AG09309 (cell line): Measurements from ENCODE around the gene LRP1B.

Source experiments
- DNase-seq: peaks from one replicate; pipeline ENCODE4 v3.0.0-alpha.2; 2010; ENCODE audit warnings: low read depth
- H3K4me3 ChIP-seq: 2 replicates; pipeline ENCODE4 v1.5.1; 2011; ENCODE audit warnings: mild to moderate bottlenecking, low read depth, low read length, moderate library complexity; ENCODE audit not compliant: control insufficient read depth
- CTCF ChIP-seq: IDR thresholded peaks from 2 replicates; pipeline ENCODE4 v1.5.1; 2011; ENCODE audit warnings: mild to moderate bottlenecking, low read depth, low read length, inconsistent platforms; ENCODE audit not compliant: insufficient read depth, control insufficient read depth; ENCODE audit errors: missing control alignments

The LRP1B gene

GRCh38 chr2:141699573-141699972, 431.2 kb downstream of the LRP1B start:
- no peak for DNase-seq
- no peak overlapping the region for H3K4me3 ChIP-seq
- no peak for TF ChIP-seq CTCF

GRCh38 chr2:141698500-141698899, 432.3 kb downstream of the LRP1B start:
- no peak for TF ChIP-seq CTCF
- no peak for DNase-seq
- no peak overlapping the region for H3K4me3 ChIP-seq

- H3K4me3 ChIP-seq: no peak overlapping the region
- TF ChIP-seq CTCF: no peak
Observed at GRCh38 chr2:141697035-141697434, 433.8 kb downstream of the LRP1B start.

GRCh38 chr2:141694180-141694579, 436.6 kb downstream of the LRP1B start:
- no peak overlapping the region for H3K4me3 ChIP-seq
- TF ChIP-seq CTCF: no peak
- no peak for DNase-seq

More at GRCh38 chr2:141697035-141697434, 433.8 kb downstream of the LRP1B start:
- no peak for DNase-seq

GRCh38 chr2:141692829-141693228, 438.0 kb downstream of the LRP1B start:
- no peak for TF ChIP-seq CTCF
- no peak for DNase-seq
- no peak overlapping the region for H3K4me3 ChIP-seq

GRCh38 chr2:141676139-141676538, 454.7 kb downstream of the LRP1B start:
- no peak for DNase-seq
- TF ChIP-seq CTCF: no peak

GRCh38 chr2:141666191-141666590, 464.6 kb downstream of the LRP1B start:
- TF ChIP-seq CTCF: no peak
- DNase-seq: no peak
- no peak overlapping the region for H3K4me3 ChIP-seq

More at GRCh38 chr2:141676139-141676538, 454.7 kb downstream of the LRP1B start:
- H3K4me3 ChIP-seq: no peak overlapping the region
